H9 (cell line): ENCODE data around the gene GRAMD1B. TPM values are rescaled to one million over a fixed set of nuclear protein-coding genes. Genes with fewer than 3 reads are reported as not detected.

ENCODE experiments used
- DNase-seq: peaks from one replicate; pipeline ENCODE4 v3.0.0-alpha.2; 2017
- H2AFZ ChIP-seq: one replicate; pipeline ENCODE4 v1.6.1; 2013; ENCODE audit warnings: mild to moderate bottlenecking, low read length, control low read depth, moderate library complexity
- H2AK5ac ChIP-seq: 2 replicates; pipeline ENCODE4 v1.6.1; 2013; ENCODE audit warnings: low read length, control low read depth, mixed read lengths; ENCODE audit not compliant: insufficient read length
- H2BK120ac ChIP-seq: one replicate; pipeline ENCODE4 v1.6.1; 2013; ENCODE audit warnings: low read depth, mild to moderate bottlenecking, low read length, control low read depth, inconsistent platforms; ENCODE audit not compliant: poor library complexity, severe bottlenecking
- H2BK12ac ChIP-seq: 2 replicates; pipeline ENCODE4 v1.6.1; 2013; ENCODE audit warnings: low read length, control low read depth, mixed read lengths, low read depth; ENCODE audit not compliant: insufficient read length
- H2BK15ac ChIP-seq: 2 replicates; pipeline ENCODE4 v1.6.1; 2013; ENCODE audit warnings: low read depth, low read length, control low read depth
- H2BK20ac ChIP-seq: one replicate; pipeline ENCODE4 v1.6.1; 2013; ENCODE audit warnings: low read depth, mild to moderate bottlenecking, low read length, control low read depth, inconsistent platforms; ENCODE audit not compliant: poor library complexity, severe bottlenecking
- H2BK5ac ChIP-seq: 2 replicates; pipeline ENCODE4 v1.6.1; 2013; ENCODE audit warnings: low read length, control low read depth, mixed read lengths; ENCODE audit not compliant: insufficient read length
- H3K14ac ChIP-seq: 2 replicates; pipeline ENCODE4 v1.6.1; 2013; ENCODE audit warnings: low read length, control low read depth; ENCODE audit not compliant: insufficient read depth
- H3K18ac ChIP-seq: 2 replicates; pipeline ENCODE4 v1.6.1; 2013; ENCODE audit warnings: low read depth, mild to moderate bottlenecking, mixed read lengths, low read length, control low read depth; ENCODE audit not compliant: insufficient read length
- H3K23ac ChIP-seq: 2 replicates; pipeline ENCODE4 v1.6.1; 2013; ENCODE audit warnings: low read length, control low read depth, mixed read lengths, low read depth; ENCODE audit not compliant: insufficient read length
- H3K23me2 ChIP-seq: 2 replicates; pipeline ENCODE4 v1.6.1; 2013; ENCODE audit warnings: low read depth, mild to moderate bottlenecking, mixed read lengths, low read length, control low read depth; ENCODE audit not compliant: insufficient read length, poor library complexity, severe bottlenecking
- H3K27ac ChIP-seq: 2 replicates; pipeline ENCODE4 v1.5.1; 2013; ENCODE audit warnings: low read length, control low read depth, mixed read lengths, low read depth; ENCODE audit not compliant: insufficient read length
- H3K27me3 ChIP-seq: 2 replicates; pipeline ENCODE4 v1.6.1; 2013; ENCODE audit warnings: low read length, control low read depth, inconsistent platforms; ENCODE audit not compliant: insufficient read depth
- H3K4ac ChIP-seq: 2 replicates; pipeline ENCODE4 v1.6.1; 2013; ENCODE audit warnings: low read depth, mild to moderate bottlenecking, control low read depth, inconsistent platforms, low read length, moderate library complexity
- H3K4me1 ChIP-seq: 2 replicates; pipeline ENCODE4 v1.6.1; 2013; ENCODE audit warnings: low read length, control low read depth, inconsistent platforms; ENCODE audit not compliant: insufficient read depth
- H3K4me2 ChIP-seq: 2 replicates; pipeline ENCODE4 v1.6.1; 2013; ENCODE audit warnings: low read length, control low read depth, mixed read lengths; ENCODE audit not compliant: insufficient read length, insufficient read depth
- H3K56ac ChIP-seq: 2 replicates; pipeline ENCODE4 v1.6.1; 2013; ENCODE audit warnings: low read depth, mild to moderate bottlenecking, mixed read lengths, low read length, control low read depth; ENCODE audit not compliant: insufficient read length
- H3K79me1 ChIP-seq: 2 replicates; pipeline ENCODE4 v1.6.1; 2013; ENCODE audit warnings: low read depth, mild to moderate bottlenecking, moderate library complexity, low read length, control low read depth, inconsistent platforms; ENCODE audit not compliant: insufficient read depth, poor library complexity, severe bottlenecking
- H3K79me2 ChIP-seq: 2 replicates; pipeline ENCODE4 v1.6.1; 2013; ENCODE audit warnings: low read length, control low read depth, inconsistent platforms; ENCODE audit not compliant: insufficient read depth
- H3K9ac ChIP-seq: 2 replicates; pipeline ENCODE4 v1.6.1; 2013; ENCODE audit warnings: low read length, control low read depth, mixed read lengths; ENCODE audit not compliant: insufficient read length; ENCODE audit errors: extremely low read depth
- H3K9me3 ChIP-seq: one replicate; pipeline ENCODE4 v1.6.1; 2013; ENCODE audit warnings: low read depth, low read length, inconsistent platforms; ENCODE audit not compliant: control insufficient read depth
- H3T11ph ChIP-seq: one replicate; pipeline ENCODE4 v1.6.1; 2013; ENCODE audit warnings: mild to moderate bottlenecking, low read length, control low read depth, inconsistent platforms
- H4K20me1 ChIP-seq: one replicate; pipeline ENCODE4 v1.6.1; 2013; ENCODE audit not compliant: control insufficient read depth, insufficient read length, insufficient read depth
- H4K5ac ChIP-seq: 2 replicates; pipeline ENCODE4 v1.6.1; 2013; ENCODE audit warnings: low read depth, mild to moderate bottlenecking, mixed read lengths, low read length, control low read depth; ENCODE audit not compliant: insufficient read length
- H4K8ac ChIP-seq: replicated peaks from 2 replicates; pipeline ENCODE4 v1.6.1; 2013; ENCODE audit warnings: low read length, control low read depth, mixed read lengths, low read depth; ENCODE audit not compliant: insufficient read length
- H4K91ac ChIP-seq: 2 replicates; pipeline ENCODE4 v1.6.1; 2013; ENCODE audit warnings: low read depth, mild to moderate bottlenecking, moderate library complexity, mixed read lengths, low read length, control low read depth; ENCODE audit not compliant: insufficient read length
- H3K27ac Mint-ChIP-seq, 3 experiments: 2 replicates in 2 of 3; 3 replicates in 1 of 3; pipeline ENCODE4 v1.8.0; 2020 to 2021; ENCODE audit warnings: mixed read lengths in 3 of 3, mild to moderate bottlenecking in 1 of 3, moderate library complexity in 1 of 3
- H3K27me3 Mint-ChIP-seq: 2 replicates; pipeline ENCODE4 v1.8.0; 2021; ENCODE audit warnings: low read depth, mild to moderate bottlenecking, moderate library complexity, mixed read lengths
- H3K36me3 Mint-ChIP-seq, 3 experiments: 2 replicates in 2 of 3; 3 replicates in 1 of 3; pipeline ENCODE4 v1.8.0; 2020 to 2021; ENCODE audit warnings: low read depth in 3 of 3, mixed read lengths in 3 of 3; ENCODE audit not compliant: insufficient read depth in 1 of 3
- H3K4me1 Mint-ChIP-seq, 2 experiments: 2 replicates each; pipeline ENCODE4 v1.8.0; 2020; ENCODE audit warnings: mixed read lengths in 2 of 2
- H3K4me3 Mint-ChIP-seq, 2 experiments: 2 replicates in 1 of 2; 3 replicates in 1 of 2; pipeline ENCODE4 v1.8.0; 2020 to 2021; ENCODE audit warnings: mild to moderate bottlenecking in 2 of 2, mixed read lengths in 2 of 2, moderate library complexity in 1 of 2
- H3K9me3 Mint-ChIP-seq, 2 experiments: 2 replicates in 1 of 2; 3 replicates in 1 of 2; pipeline ENCODE4 v1.8.0; 2020; ENCODE audit warnings: mild to moderate bottlenecking in 2 of 2, mixed read lengths in 2 of 2, moderate library complexity in 1 of 2
- WGBS: extraction: QIAGEN DNeasy Blood & Tissue Kit; methylation state at CpG from one replicate; pipeline ENCODE4 v1.1.7; 2013; ENCODE audit warnings: missing lambda C conversion rate, low lambda C conversion rate, mixed read lengths; ENCODE audit not compliant: insufficient read length; ENCODE audit errors: extremely low coverage; 5-methylcytosine and 5-hydroxymethylcytosine counted together
- total RNA-seq: library from RNA; stranded (reverse); gene quantifications from 2 replicates; pipeline ENCODE4 v1.2.1, GENCODE V29; 2021
- TF ChIP-seq, protein P1 (sequence below): fragments of 200-600 bp; sonication (generic); conservative IDR thresholded peaks from 3 replicates; pipeline ENCODE4 v1.8.0; 2021; ENCODE audit warnings: antibody characterized with exemption, mild to moderate bottlenecking

The GRAMD1B gene
- total RNA-seq, 1 experiment from 2014 or later: 25.9 TPM

DNA sequence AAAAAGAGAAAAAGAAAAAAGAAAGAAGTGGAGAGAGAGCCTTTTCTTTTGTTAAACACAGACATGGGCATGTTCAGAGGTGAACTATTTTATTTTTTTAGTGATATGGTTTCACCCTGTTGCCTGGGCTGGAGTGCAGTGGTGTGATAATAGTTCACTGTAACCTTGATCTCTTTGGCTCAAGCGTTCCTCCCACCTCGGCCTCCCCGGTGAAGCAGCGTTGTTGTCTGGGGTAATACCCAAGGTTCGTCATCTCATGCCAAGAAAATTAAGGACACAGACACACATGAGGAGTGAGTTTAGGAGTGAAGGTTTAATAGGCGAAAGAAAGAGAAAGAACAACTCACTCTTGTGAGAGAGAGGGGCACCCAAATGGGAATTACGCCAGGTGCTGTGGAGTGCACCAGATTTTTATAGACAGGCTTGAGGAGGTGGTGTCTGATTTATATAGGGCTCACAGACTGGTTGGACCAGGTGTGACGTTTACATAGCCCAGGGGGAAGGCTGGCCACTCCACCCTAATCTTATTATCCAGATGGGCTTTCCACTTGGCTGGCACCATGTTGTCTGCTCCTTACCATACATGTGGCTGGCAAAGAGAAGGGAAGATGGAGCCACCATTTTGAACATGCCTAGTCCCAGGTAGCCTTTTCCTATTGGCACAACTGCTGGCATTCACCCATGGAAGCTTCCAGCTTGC lies 42.3 kb downstream of the GRAMD1B start:
- H2BK12ac ChIP-seq: no peak overlapping the region
- H4K91ac ChIP-seq: no peak overlapping the region
- Mint-ChIP-seq H3K36me3 (no peaks in the 10 kb centered on the region), H3K27me3 (no peaks in the 10 kb centered on the region), H3K9me3 (no peaks in the 10 kb centered on the region), H3K4me3 (no peak overlapping the region), H3K4me1 (peaks cover 30 to 39% of the 10 kb centered on the region in 2 experiments), H3K27ac (no peak overlapping the region)
- H2BK5ac ChIP-seq: no peak overlapping the region
- no peak overlapping the region for H3T11ph ChIP-seq
- H3K4me2 ChIP-seq: no peak overlapping the region
- no peaks in the 10 kb centered on the region for H4K20me1 ChIP-seq
- no peak overlapping the region for H2AFZ ChIP-seq
- H4K5ac ChIP-seq: no peak overlapping the region
- TF ChIP-seq, protein P1, sequence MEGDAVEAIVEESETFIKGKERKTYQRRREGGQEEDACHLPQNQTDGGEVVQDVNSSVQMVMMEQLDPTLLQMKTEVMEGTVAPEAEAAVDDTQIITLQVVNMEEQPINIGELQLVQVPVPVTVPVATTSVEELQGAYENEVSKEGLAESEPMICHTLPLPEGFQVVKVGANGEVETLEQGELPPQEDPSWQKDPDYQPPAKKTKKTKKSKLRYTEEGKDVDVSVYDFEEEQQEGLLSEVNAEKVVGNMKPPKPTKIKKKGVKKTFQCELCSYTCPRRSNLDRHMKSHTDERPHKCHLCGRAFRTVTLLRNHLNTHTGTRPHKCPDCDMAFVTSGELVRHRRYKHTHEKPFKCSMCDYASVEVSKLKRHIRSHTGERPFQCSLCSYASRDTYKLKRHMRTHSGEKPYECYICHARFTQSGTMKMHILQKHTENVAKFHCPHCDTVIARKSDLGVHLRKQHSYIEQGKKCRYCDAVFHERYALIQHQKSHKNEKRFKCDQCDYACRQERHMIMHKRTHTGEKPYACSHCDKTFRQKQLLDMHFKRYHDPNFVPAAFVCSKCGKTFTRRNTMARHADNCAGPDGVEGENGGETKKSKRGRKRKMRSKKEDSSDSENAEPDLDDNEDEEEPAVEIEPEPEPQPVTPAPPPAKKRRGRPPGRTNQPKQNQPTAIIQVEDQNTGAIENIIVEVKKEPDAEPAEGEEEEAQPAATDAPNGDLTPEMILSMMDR: no peak
- H3K9ac ChIP-seq: no peak overlapping the region
- H3K14ac ChIP-seq: no peak overlapping the region
- no peak overlapping the region for H2BK20ac ChIP-seq
- H3K23ac ChIP-seq: no peak overlapping the region
- no peak overlapping the region for H3K18ac ChIP-seq
- no peaks in the 10 kb centered on the region for H3K27me3 ChIP-seq
- no peak for DNase-seq
- H3K4me1 ChIP-seq: no peaks in the 10 kb centered on the region
- H3K79me2 ChIP-seq: no peaks in the 10 kb centered on the region
- no peak overlapping the region for H4K8ac ChIP-seq
- no peak overlapping the region for H3K56ac ChIP-seq
- H3K23me2 ChIP-seq: no peaks in the 10 kb centered on the region
- no peak overlapping the region for H3K27ac ChIP-seq
- H3K9me3 ChIP-seq: no peaks in the 10 kb centered on the region
- no CpG with 5 or more reads among the region's 8 CpGs for WGBS
- H2BK120ac ChIP-seq: no peak overlapping the region
- H2BK15ac ChIP-seq: no peak overlapping the region
- no peak overlapping the region for H2AK5ac ChIP-seq
- no peak overlapping the region for H3K4ac ChIP-seq
- no peaks in the 10 kb centered on the region for H3K79me1 ChIP-seq
